Measurements from ENCODE around the gene CABLES2.

CABLES2 gene

DNA sequence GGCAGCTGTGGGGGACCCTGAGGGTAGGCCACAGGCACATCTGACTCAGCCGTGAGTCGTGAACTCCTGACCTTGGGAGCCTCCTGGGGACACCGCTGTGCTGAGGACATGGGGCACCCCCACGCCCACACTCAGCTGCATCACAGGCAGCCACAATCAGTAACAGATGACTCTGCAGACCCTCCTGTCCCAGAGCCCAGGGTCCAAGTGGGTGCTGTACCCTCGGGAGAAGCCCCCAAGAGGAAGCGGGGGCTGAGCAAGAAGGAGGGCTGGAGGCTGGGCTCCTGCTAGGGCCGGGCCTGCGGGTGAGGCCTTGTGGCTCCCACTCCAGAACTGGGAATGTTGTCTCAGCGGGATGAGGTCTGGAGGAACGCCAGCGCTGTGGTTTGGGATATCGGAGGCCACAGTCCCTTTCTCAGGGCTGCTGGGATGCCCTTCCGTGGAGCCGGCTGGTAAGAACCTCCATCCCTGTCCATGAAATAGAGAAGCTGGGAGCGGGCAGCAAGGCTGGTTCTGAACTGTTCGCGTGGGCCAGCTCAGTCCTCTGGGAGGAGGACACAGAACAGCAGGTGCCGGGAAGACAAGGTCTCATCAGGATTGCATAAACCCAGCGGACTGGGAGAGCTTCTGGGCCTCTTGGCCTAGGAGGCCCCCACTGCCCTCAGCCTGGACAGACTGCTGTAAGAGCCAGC is 36.8 kb downstream of the CABLES2 start:
- DNase-seq: no peak

- no peak for DNase-seq
Measured at GRCh38 chr20:62369815-62370114, 37.3 kb downstream of the CABLES2 start.

DNA sequence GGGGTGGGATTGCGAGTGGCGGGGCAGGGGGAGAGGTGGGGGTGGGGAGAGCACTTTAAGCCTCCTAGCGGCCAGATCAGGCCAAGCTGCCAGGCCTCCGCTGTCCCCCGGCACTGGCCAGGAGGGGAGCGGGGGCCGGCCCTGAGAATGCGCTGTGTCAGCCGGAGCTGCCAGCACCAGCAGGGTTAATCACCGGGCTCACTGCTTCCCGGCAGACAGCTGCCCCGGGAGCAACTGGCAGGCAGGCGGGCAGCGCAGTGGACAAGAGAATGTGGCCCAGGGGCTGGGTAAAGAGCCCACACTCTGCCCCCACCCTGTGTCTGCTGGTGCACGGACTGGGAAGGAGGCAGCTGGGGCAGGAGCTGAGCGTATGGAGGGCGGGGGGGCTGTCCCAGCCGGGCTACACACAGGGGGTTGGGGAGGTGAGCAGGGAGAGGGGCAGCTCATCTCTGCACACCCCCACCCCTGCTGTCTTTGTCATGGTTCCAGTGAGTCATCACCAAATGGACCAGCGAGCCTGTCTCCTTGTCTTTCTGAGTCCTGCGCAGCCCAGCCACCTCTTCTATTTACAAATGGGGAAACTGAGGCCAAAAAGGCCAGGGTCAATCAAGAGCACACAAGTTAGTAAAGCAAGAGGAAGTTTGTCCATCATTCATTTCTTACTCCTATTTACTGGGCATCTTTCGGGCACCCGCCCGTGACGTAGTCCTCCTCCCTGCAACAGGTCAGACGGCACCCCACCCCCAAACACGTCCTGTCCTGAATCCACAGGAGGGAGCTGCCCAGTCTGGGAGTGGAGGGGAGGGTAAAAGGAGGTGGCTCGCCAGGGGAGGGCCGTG is 37.9 kb downstream of the CABLES2 start:
- no peak for DNase-seq

DNA sequence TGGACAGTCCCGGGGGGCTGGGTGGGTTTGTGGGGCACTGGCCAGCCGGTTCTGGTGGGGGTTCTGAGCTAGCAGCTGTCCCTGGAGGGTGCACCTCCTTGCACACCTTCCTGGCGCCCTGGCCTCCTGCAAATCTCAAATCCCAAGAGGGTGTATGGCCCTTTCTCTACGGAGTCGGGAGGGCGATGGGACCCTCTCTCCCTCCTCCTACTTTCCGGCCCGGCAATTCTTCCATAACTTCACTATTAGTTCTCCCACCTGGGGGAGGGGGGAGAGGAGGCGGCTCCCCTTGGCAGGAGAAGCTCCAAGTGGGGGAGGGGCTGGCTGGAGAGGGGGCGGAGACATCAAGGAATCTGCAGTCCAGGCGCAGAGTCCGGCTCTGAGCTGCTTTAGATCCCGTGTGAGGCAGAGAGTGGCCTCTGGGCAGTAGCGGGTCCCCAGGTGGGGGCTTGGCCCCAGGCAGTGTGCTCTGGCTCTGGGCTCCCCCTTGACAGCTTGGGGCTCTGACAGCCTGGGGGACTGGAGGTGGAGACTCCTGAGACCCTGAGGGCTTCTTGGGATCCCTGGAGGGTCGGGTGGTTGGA is 38.6 kb downstream of the CABLES2 start:
- DNase-seq: no peak

- DNase-seq: peak; percentile 14
Measured at GRCh38 chr20:62367633-62368391, 39.3 kb downstream of the CABLES2 start.

DNA sequence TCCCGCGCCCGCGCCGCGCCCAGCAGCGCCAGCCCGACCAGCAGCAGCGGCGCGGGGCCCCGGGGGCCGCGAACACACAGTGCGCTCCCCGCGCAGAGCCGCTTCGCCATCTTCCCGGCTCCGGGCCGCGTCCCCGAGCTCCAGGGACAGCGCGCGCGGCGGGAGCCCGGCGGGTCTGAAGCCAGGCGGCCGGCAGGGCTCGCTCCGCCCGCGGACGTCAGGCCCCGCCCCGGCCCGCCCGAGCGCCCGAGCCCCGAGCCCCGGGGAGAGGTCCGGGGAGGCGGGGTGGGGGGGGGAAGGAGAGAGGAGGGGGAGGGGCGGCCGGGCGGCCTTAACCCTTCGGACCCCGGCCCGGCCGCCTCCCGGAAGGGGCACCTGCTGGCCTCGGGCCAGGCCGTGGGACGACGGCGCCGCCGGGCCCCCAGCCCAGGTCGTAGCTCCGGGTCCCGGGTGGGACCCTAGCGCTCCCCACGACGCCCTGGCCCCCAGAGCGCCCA is 39.9 kb downstream of the CABLES2 start, which contains the start of gene LAMA5:
Gene LAMA5, minus strand, starts transcription at position 177 of the 497 bp plus-strand sequence. Its CDS starts 67 bp downstream, at position 110.
- DNase-seq: peak; percentile 22

GRCh38 chr20:62366370-62367135 is 40.5 kb downstream of the CABLES2 start:
- DNase-seq: no peak

GRCh38 chr20:62365814-62366369 is 41.2 kb downstream of the CABLES2 start:
- no peak for DNase-seq

DNA sequence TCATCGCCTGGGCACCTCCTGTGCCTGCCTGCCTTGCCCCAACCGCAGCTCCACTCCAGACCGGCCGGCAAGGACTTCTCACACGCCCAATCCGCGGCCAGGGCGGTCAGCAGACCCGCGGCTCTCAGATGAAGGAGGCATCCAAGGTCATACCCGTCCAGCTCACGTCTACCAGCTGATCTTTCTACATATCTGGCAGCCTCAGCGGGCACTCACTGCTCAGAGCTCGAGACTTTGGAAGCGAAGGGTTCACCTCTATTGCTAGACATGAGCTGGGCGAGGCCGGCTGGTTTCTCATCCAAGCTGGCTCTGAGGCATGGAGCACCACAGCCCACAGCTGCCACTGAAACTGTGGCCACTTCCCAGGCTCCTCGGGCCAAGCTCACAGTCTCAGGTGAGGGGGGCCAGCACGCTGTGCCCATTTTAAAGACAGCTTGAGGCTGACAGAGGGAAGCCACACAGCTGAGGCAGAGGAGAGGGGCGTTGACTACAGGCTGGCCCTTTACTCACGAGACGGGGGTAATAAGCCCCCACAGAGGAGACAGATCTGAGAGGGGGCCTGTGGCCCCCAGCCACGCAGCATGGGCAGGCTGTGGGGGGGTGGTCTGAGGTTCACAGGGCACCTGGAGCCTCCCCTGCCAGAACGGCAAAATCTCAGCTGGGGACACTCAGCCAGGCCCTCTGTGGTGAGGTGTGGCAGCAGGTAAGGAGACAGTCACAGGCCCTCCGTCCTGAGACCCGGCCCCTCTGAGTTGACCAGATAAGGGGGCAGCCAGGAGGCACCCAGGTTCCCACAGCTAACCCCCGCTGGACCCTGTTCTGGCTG is 42.0 kb downstream of the CABLES2 start:
- no peak for DNase-seq

GRCh38 chr20:62363920-62364851 is 42.9 kb downstream of the CABLES2 start:
- no peak for DNase-seq

- DNase-seq: no peak
Measured at GRCh38 chr20:62362991-62363919, 43.8 kb downstream of the CABLES2 start.

DNA sequence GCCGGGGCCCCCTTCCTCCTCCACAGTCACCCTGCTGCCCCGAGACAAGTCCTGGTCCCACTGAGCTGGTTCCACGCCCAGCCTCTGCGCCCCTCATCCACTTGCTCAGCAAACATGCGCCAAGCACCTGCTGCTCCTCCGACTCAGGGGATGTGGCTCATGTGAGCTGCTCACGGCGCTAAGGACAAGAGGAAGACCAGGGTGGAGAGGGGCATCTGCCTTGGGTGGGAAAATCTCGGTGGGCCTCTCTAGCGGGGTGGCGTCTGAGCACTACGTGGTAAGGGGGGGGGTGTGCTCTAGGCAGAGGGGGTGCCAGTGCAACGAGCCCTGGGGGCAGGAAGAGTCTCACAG is 44.5 kb downstream of the CABLES2 start:
- no peak for DNase-seq

GRCh38 chr20:62361799-62362589 is 45.1 kb downstream of the CABLES2 start:
- no peak for DNase-seq

DNA sequence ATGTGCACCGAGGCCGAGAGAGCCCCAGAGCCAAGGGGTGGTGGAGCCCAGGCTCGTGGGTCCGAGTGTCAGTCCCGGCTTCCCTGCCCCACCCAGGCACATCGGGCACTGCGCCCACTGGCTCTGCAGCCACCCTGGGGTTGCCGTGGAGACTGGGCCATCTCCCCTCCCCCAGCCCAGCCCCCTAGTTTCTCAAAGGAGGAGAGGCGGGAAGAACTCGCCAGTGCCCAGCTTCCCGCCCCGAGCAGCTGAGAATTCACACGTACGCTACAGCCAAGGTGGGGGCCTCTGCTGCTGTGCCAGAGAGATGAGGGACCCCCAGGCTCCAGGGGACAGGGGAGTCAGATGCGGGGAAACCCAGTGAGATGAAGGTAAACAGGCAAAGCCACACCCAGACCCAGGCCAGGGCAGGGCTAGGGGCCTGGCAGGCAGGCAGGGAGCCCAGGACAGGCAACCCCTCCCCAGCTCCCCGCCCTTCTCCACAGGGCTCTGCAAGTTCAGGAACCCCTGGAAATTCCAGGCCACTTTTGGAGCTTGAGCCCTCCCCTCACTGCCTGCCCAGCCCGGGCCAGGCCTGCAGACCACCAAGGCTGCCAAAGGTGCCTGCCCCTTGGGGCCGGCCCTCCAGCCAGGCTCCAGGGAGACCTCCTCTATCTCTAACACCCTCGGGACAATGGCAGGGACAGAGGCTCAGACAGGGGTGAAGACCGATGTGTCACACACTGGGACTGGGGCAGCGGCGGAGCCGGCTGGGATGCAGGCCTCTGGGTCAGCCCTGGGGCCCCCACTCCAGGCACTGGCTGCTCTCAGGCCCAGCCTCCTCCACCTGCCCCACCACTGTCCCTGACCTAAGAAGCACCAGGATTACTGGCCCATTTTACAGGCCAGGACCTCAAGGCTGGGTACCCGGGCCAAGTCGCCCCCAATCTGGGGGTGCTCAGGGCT is 46.0 kb downstream of the CABLES2 start:
- no peak for DNase-seq

DNA sequence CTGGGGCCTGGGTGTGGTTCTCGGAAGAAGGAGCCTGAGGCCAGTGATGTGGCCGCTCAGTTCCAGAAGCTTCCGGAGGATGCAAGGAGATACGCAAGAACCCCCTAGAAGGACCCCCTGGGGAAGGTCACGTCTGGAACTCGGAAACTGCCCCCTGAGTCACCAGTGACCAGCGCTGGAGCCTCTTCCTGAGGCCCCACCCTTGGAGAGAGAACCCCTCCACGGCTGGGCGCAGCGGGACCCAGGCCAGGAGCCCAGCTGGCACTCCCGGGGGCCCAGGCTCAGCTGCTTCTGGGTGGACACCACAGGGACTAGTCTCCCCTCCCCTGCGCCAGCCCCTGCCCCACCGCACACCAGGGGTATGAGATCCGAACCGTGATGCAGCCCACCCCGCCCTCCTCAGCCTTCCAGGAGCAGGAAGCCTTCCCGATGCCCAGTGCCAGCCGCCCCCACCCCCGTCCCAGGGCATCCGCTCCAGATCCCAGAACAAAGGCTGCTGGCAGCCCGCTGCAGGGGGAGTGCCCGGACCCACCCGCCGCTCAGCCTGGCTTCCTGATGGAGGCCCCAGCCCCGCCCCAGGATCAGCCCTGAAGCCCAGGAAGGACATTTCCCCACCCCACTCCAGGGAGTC is 47.5 kb downstream of the CABLES2 start:
- no peak for DNase-seq

DNA sequence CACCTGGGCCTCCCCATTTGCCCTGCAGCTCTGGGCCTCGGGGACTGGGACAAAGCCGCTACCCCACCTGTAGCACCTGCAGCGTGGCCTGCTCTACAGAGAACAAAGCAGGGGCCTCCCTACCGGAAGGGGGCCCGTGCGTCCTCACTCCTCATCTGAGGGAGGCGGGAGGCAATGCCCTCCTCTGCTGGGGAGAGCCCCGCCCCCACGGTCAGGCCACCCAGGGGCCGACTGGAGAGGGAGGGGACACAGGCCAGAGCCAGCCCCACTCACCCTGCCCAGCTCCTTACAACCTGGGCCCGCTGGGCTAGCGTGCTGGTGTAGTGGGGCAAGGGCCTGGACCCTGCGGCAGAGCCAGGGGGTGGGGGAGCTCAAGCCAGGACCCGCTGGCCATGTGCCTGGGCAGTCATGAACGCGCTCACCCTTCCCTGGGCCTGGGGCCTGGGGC is 48.0 kb downstream of the CABLES2 start:
- no peak for DNase-seq
